Stimulated activated CD8-positive, alpha-beta memory T cell treated with anti-CD3 and anti-CD28 coated beads, Interleukin-12 subunit alpha, Interleukin-12 subunit beta, amount 100 ng/mL, for 24 hours (primary cell): ENCODE measurements around the gene ERI3.

ENCODE experiments used
- DNase-seq: peaks from one replicate; pipeline ENCODE4 v3.0.0-alpha.2; 2020; ENCODE audit errors: extremely low read depth

Gene ERI3

DNA sequence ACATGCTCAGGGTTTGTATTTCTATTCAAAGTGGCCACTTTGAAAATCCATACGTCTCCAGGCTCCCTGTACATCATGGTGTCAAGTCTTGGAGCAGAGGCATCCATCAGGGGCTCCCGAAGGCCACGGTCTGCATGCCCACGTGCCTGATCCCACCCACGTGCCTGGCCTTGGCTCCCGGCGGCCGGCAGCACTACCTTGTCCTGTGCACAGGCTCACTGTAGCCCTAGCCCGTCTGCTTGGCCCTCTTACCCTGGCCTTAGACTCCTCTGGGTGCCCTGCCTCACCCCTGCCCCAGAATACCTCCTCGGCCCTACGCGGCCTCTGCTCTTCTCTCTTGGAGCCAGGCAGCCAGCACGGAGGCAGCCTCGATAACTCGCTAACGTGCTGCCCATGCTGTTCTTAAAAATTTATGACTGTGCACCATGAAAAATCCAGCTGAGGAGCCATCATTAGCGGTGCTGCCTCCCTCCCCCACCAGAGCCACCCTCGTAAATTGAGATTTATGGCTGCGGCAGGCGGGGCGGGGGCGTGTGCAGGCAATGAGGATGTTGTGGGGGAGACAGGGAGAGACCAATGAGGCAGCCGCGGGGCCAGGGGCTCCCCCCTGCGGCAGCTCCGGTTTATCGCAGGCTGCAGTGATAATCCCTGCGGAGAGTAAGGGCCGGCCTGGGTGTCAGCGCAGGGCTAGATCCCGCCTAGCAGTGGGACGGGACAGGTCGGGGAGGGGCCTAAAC, 117.2 kb downstream of the ERI3 start:
- peak; percentile 5 for DNase-seq

DNA sequence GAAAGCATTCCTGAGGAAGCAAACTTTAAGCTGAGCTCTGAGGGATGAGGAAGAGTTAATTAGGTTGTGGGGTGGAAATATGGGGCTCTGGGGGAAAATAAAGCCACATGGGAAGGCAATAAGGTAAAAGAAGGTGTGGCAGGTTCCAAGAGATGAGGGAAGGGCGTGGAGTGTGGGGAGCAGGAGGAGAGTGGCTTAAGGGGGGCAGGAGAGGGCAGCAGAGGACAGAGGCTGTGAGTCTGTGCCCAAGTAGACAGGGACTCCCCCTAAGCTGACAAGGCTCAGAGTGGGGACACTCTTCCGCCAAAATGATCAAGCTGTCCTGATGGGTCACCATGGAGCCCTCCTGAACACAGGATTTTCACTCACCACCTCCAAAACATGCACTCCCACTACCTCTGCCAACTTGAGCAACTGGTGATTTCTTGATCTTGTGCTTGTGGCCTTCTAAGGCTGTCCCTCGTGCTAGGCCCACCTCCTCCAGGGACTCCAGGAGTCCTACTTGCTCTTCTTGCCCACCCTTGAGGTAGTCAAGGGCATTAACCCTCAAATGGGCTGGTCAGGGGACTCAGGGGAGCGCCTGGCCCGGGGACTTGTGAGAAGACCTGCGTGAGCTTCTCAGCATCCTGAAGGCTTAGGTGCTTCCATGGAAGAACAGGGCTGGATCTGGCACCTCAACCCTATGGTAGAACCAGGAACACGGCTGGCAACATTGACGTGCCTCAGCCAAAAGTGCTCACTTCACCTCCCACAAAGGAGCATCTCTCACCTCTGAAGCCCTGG, 118.4 kb downstream of the ERI3 start:
- DNase-seq = no peak

DNA sequence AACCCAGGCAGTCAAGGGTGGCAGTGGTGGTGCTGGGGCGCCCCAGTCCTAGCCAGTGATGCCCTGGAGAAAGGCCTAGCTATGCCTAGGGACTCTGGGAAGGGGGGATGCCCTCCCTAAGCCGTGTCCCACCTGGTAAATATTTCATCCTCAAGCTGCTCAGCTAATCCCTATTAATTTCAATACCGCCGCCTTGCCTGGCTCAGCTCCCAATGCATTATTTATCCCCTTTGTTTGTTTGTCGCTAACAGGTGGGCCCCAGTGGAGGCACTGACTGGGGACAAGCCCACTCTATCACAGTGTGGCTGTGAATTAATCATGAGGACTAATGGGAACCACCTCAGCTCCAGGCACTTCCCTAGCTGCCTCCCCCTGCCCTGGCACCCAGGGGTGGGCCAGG, 119.2 kb downstream of the ERI3 start:
- no peak for DNase-seq

DNA sequence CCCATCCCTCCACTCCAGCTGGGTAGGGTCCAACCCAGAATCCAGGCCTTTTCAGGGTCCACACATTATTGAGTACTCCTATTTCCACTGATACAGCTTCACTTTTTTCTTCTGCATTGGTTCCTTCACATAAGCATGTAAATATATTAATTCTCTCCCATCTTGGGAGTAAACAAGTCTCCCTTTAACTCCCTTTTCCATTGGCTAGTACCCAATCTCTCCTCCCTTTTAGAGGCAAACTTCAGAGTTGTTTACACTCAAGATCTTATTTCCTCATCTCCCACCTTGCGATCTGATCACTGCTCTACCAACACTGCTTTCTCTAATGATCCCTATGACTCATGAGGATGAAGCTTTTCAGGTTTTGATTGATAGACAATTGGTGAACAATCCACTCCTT, 121.5 kb downstream of the ERI3 start:
- DNase-seq = no peak

DNA sequence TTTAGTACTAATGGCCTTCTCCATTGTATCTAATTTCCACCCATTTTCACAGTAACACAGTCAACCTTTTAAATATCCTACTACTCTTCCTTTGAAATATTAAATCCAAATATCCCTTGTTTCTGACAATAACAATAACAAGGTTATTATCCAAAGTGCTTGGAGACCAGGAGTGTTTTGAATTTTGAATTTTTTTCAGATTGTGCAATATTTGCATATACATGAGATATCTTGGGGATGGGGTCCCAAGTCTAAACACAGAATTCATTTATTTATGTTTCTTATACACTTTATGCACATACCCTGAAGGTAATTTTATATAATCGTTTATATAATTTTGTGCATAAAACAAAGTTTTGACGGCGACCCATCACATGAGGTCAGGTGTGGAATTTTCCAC, 124.3 kb downstream of the ERI3 start:
- DNase-seq = no peak

DNA sequence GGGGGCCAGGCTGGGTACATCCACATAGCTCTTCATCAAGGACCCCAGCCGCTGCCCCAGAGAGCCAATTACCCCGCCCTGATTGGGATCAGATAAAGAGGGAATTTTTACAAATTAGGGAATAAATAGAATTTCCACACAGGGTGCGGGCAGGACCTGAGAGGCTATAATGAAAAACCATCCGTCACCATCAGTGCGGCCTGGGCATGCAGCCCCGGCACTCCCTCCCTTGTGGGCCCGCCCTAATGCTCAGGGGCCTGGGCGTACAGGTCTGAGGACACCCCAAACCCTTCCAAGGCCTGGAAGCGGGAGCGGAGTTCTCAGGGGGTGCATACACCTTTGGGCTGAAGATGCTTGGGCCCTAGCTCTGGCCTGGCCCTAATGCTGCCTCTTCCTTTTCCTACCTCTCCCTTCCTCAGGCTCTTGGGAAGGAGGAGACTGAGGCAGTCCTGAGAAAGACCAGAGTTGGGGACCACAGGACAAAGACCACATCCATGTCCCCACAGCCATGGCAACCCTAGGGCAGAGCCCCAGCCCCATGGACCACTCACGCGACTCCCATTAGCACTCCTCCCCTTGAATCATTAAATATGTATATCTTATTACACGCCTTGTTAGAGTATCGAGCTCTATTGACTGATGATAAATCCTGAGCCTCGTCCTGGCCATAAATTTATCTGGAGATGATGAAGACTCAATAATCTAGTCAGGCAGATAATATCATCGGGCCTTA, 125.5 kb downstream of the ERI3 start:
- no peak for DNase-seq

DNA sequence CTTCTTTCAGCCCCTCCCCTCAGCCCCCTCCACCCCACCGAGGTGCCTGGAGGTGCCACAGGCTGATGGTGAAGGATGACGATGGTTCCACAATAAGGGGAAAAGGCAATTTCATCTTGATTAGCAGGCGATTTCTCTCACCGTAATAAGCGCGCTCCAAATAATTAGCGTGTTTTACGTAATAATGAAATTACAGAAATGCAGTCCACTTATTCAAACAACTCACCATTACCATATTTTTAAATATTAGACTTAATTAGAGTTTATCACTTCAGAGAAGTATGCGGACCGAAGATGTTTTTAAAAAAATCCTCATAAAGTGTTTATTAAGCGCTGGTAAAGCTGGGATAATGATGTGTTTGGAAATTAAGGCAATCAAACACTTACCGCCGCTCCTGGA, 126.8 kb downstream of the ERI3 start:
- no peak for DNase-seq

DNA sequence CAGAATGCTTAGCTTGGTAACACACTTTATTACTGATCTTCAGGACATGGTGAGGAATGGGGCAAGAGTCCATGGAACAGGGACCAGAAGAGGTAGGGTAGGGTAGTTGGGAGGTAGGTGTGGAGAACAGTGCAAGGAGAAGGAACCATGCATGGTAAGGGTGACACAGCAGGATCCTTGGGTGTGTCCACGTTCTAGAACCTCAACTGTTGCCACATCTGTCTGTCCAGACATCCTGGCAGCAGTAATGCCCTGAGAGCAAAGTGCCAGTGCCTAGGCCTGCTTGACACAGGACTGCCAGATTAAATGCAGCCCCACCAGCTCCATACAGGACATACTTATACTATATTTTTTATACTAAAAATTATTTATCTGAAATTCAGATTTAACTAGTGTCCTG, 127.8 kb downstream of the ERI3 start:
- DNase-seq = no peak

DNA sequence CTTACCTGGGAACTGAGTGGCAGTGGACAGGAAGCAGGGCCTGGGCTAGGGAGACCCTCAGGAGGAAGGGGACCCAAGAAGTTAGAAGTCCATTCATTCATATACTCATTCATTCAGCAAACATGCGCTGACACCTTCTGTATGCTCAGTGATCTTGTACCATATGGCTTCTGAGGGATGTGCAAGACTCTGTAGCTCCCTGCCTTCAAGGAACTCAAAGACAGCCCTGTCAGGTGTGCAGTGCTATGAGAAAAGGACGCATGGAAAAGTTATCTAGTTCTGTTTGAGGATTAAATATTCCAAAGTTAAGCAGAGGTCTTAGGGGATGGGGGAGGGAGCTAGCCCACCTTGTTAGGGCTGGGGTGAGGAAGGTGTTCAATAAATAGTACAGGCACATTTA, 129.3 kb downstream of the ERI3 start:
- DNase-seq = no peak

DNA sequence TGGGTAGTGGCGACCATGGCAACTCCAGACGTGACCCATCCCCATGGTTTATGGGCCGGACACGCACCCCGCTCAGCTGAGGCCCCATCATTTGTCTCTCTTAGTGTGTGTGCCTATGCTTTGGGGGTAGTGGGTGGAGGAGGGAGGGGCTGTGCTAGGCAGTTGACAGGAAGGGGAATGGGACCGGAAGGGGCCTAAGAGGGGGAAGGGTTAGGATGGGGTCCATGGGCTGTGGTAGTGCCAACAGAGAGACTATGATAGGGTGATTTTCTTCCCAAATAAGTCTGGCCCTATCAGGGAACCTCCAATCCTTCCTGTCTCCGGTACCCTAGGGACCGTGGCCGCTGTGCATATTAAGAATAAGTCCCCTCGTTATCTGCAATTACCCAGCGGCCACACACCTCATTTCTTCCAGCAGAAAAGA, 131.9 kb downstream of the ERI3 start:
- no peak for DNase-seq

DNA sequence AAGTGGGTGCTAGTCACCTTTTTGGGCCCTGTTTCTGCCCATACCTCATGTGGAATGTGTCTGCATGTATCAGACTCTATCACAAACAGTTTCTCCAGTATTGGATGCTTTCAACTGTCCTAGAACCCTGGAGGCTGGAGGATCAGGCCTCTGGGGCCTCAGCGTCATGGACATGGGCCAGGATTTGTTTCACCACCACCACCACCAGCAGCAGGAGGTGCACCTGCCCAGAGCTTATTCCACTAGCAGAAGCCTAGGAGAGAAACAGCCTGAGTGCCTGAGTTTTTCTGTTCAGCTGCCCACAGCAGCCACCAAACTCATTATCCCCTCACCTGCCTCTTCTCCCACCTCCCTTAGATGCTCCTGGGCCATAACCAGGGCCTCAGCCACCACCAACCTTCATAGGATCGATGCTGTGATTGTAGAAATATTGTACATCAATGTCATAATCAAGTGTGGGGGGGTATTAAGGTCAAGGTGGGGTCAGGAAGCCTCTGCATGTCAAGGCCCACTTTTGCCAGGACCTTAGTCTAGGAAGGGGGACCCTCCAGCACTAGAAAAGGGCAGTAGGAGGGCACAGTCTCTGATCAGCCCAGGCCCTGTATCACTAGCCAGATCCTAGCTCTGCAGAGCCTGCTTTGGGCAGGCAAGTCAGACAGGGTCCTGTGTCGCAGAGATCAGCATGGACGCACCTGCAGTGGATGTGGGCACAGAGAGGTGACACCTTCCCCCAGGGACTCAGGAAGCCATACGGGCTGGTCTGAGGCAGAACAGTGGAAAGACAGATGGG, 132.5 kb downstream of the ERI3 start:
- no peak for DNase-seq

DNA sequence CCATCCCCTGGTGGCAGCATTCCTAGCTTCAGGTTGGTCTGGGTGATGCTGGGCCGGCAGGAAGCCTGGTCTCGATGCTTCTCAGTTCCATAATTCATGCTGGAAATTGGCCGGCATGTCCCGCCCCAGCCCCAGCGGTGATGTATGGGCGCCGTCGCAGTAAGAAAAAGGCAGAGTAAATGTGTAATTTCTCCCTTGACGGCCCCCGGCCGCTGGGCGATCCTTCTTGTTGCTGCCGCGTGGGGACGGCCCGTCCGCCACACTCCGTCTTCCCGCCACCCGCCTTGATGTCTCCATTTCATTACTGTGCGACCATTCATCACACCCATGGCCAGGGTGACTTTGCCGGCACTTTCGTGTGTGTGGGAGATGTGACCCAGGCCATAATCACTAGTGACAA, 133.3 kb downstream of the ERI3 start:
- no peak for DNase-seq

DNA sequence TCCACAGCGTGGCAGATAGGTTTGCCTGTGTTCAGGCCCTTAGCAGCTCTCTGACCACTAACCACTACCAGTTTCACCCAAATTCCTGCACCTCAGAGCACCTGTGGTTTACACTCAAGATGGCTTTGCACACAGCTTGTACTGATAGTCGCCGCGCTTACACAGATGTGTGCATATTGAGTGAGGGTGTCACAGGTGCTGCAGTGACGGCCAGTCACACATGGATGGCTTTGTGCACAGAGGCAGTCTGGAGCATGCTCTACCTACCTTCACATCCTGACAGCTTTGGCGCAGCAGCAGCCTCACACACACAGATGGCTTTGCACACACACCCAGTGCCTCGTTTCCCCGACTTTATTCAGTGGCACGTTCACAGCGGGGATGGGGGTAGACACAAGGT, 134.3 kb downstream of the ERI3 start:
- DNase-seq = no peak

DNA sequence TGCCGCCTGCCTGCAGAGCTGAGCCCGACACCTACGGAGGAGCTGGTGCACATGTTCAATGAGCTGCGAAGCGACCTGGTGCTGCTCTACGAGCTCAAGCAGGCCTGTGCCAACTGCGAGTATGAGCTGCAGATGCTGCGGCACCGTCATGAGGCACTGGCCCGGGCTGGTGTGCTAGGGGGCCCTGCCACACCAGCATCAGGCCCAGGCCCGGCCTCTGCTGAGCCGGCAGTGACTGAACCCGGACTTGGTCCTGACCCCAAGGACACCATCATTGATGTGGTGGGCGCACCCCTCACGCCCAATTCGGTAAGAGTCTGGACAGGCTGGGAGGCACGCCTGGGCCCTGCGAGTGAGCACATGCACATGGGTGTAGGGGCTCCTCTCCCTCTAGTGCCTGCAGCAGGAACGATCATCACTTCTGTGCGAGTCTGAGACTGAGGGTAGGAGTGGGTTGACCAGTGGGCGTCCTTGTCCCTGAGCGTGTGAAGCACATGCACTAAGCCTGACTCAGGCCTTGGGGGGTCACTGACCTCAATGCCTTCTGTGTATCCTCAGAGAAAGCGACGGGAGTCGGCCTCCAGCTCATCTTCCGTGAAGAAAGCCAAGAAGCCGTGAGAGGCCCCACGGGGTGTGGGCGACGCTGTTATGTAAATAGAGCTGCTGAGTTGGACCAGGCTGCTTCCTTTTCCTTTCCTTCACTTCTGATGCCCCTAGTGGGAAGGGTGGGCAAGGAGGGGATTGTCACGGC, 134.9 kb downstream of the ERI3 start:
- no peak for DNase-seq

DNA sequence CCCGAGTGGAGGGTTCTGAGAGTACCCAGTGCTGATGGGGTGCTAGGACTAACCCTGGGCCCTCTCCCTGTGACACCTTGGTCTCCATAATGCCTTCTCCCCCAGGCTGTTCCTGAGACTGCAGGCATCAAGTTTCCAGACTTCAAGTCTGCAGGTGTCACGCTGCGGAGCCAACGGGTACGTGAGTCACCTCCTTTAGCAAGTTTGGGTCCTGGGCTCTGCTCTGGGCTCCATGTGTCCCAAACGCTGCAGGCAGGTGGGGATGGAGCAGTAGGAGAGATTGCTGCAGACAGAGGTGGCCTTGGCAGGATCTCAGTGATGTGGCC, 135.8 kb downstream of the ERI3 start:
- no peak for DNase-seq

DNA sequence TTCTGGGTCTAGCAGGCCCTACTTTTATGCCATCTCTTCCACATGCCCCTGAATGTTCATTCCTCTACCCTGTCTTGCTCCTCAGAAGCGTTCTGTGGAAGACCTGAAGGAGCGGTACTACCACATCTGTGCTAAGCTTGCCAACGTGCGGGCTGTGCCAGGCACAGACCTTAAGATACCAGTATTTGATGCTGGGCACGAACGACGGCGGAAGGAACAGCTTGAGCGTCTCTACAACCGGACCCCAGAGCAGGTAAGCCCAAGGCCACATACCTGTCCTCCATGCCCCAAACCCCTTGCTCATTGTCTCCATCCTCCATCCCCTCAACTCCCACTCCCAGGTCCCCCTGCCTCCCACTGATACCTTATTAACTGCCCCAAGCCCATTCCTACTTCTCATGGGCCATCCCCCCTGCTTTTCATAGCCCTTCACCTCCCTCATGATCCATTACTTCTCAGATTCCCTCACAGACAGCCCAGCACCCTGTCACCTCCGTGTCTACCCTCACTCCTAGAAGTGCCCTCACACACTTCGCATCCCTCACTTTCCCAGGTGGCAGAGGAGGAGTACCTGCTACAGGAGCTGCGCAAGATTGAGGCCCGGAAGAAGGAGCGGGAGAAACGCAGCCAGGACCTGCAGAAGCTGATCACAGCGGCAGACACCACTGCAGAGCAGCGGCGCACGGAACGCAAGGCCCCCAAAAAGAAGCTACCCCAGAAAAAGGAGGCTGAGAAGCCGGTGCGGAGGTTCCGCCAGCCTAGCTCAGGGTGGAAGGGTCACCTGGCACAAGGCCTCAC, 136.4 kb downstream of the ERI3 start:
- no peak for DNase-seq

DNA sequence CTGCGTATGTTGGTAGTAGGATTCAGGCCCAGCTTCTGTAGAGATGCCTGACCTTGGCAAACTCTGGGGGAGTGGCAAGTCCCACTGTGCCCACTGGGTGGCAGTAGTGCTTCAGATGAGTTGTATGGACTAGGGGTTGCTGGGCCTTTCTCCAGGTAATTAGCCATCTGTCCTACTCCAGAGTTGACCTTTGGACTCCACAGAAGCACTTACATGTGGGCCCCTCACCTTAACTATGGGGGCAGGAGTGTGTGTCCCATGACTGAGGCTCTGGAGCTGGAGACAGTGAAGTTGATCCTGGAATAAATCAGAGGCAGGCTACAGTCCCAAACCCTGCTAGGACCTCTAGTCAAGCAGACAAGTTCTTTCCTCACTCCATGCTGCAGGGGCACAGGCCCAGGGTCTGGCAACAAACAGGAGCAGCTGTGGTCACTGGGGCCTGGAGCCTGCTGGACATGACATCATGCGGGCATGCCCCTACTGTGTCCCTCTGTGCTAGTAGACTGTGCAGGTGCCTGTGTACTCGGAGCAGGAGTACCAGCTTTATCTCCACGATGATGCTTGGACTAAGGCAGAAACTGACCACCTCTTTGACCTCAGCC, 137.1 kb downstream of the ERI3 start:
- DNase-seq = peak; percentile 28

DNA sequence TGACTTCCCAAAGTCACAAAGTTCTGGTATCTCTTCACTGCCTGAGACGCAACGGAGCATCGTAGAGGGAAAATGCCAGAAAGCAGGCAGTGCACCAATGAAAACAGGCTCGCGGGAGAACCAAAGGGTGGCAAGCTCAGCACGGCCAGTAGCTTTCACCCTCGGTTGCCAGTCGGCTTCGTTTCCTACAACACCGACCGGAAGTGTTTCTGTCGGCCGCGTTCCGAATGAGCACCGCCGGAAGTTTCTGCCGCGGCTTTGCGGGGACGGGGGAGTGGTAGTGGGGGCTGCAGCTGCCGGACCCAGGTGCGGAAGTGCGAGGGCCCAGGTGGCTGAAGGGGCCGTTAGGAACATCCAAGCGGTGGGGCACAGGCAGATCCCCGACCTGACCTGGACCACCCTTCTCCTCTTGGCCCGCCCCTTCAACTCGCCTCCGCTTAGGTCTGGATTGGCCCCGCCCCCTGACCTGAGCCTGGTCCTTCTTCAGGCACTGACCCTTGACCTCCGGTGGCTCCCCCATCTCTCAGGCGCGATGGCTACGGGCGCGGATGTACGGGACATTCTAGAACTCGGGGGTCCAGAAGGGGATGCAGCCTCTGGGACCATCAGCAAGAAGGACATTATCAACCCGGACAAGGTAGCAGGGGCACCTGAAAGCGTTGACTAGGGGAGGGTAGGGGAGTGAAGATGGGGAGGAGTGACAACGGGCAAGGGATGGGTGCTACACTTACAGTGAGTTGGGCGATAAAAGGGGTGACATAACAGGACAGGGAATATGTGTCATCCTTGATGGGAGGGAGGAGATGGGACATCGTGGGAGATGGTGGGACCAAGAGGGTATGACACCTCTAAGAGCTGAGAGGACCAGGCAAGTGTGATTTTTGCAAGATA, 141.6 kb downstream of the ERI3 start, which contains the start of gene DMAP1:
TSS of gene DMAP1 (plus strand) at position 250 of the 891 bp plus-strand sequence. CDS start at position 533, 283 bp downstream.
- DNase-seq = peak; percentile 58
